IMR-90 (cell line): Measurements from ENCODE around the gene TENT5A. TPM values are rescaled to one million over a fixed set of nuclear protein-coding genes. Genes with fewer than 3 reads are reported as not detected.

ENCODE experiments used
- ATAC-seq: fragments of 200-7000 bp; cut with Tn5 transposase; 2 replicates; pipeline ENCODE4 v1.9.1; 2020; ENCODE audit warnings: low read depth, mild to moderate bottlenecking, moderate library complexity
- BruUV-seq: library from RNA; stranded (reverse); fragments of 400-500 nt; replicated peaks from 2 replicates; lab custom pipeline; 2021; lab: Mats Ljungman, UMichigan
- CTCF ChIA-PET: fragments of 300-600 bp; formaldehyde crosslinking; extraction: SDS; loops from one replicate; lab custom pipeline; 2021; ENCODE audit warnings: antibody characterized with exemption; lab: Yijun Ruan, JAX
- POLR2A ChIA-PET: fragments of 300-600 bp; sonication (Branson Sonifier 250); formaldehyde crosslinking; loops from one replicate; lab custom pipeline; 2022; ENCODE audit warnings: antibody characterized with exemption; ENCODE audit not compliant: unreplicated experiment; lab: Charles Lee
- DNase-seq: peaks from one replicate; pipeline ENCODE4 v3.0.0; 2013
- H2AFZ ChIP-seq: replicated peaks from 2 replicates; pipeline ENCODE3; 2013; ENCODE audit warnings: low read length, mild to moderate bottlenecking; ENCODE audit not compliant: poor library complexity
- H2AK5ac ChIP-seq: 2 replicates; pipeline ENCODE4 v1.6.1; 2013; ENCODE audit warnings: low read depth, low read length, inconsistent platforms
- H2AK9ac ChIP-seq: replicated peaks from 2 replicates; pipeline ENCODE3; 2013; ENCODE audit warnings: mild to moderate bottlenecking, low read depth, low read length, moderate library complexity; ENCODE audit not compliant: poor library complexity
- H2BK120ac ChIP-seq: 2 replicates; pipeline ENCODE4 v1.6.1; 2013; ENCODE audit warnings: low read depth, low read length, inconsistent platforms
- H2BK15ac ChIP-seq: 3 replicates; pipeline ENCODE4 v1.6.1; 2013; ENCODE audit warnings: low read depth, low read length, inconsistent platforms
- H2BK20ac ChIP-seq: 2 replicates; pipeline ENCODE4 v1.6.1; 2013; ENCODE audit warnings: low read depth, mild to moderate bottlenecking, inconsistent platforms, low read length, moderate library complexity
- H2BK5ac ChIP-seq: 2 replicates; pipeline ENCODE4 v1.6.1; 2013; ENCODE audit warnings: mild to moderate bottlenecking, low read depth, low read length, inconsistent platforms; ENCODE audit not compliant: poor library complexity, severe bottlenecking
- H3K14ac ChIP-seq: replicated peaks from 2 replicates; pipeline ENCODE4 v1.6.1; 2013; ENCODE audit warnings: low read depth, low read length, inconsistent platforms
- H3K18ac ChIP-seq: 2 replicates; pipeline ENCODE4 v1.6.1; 2013; ENCODE audit warnings: low read depth, low read length, control low read depth
- H3K23ac ChIP-seq: 2 replicates; pipeline ENCODE4 v1.6.1; 2013; ENCODE audit warnings: low read depth, low read length, inconsistent platforms
- H3K27ac ChIP-seq: 2 replicates; pipeline ENCODE4 v1.5.1; 2013; ENCODE audit warnings: mild to moderate bottlenecking, control low read depth, low read length; ENCODE audit not compliant: insufficient read depth
- H3K27me3 ChIP-seq: 2 replicates; pipeline ENCODE4 v1.6.1; 2013; ENCODE audit warnings: low read length; ENCODE audit not compliant: control insufficient read depth, insufficient read depth
- H3K36me3 ChIP-seq: 2 replicates; pipeline ENCODE4 v1.6.1; 2013; ENCODE audit warnings: low read length, mixed read lengths; ENCODE audit not compliant: control insufficient read depth, insufficient read depth
- H3K4ac ChIP-seq: 2 replicates; pipeline ENCODE4 v1.6.1; 2013; ENCODE audit warnings: low read depth, low read length, inconsistent platforms
- H3K4me1 ChIP-seq: 2 replicates; pipeline ENCODE4 v1.6.1; 2013; ENCODE audit warnings: low read length, mixed read lengths; ENCODE audit not compliant: control insufficient read depth, insufficient read depth
- H3K4me2 ChIP-seq: 2 replicates; pipeline ENCODE4 v1.6.1; 2013; ENCODE audit warnings: low read depth, mild to moderate bottlenecking, control low read depth, low read length, moderate library complexity
- H3K4me3 ChIP-seq: 2 replicates; pipeline ENCODE4 v1.5.1; 2013; ENCODE audit warnings: low read depth, mild to moderate bottlenecking, control low read depth, low read length, moderate library complexity; ENCODE audit not compliant: insufficient read depth
- H3K56ac ChIP-seq: 2 replicates; pipeline ENCODE4 v1.6.1; 2013; ENCODE audit warnings: low read length, inconsistent platforms; ENCODE audit not compliant: insufficient read depth; ENCODE audit errors: extremely low read depth
- H3K79me1 ChIP-seq, 2 experiments: 2 replicates each; pipeline ENCODE4 v1.6.1; 2013; ENCODE audit warnings: low read length in 2 of 2, inconsistent platforms in 1 of 2, low read depth in 1 of 2
- H3K9ac ChIP-seq: 2 replicates; pipeline ENCODE4 v1.6.1; 2013; ENCODE audit warnings: low read depth, low read length, control low read depth
- H3K9me1 ChIP-seq: 2 replicates; pipeline ENCODE4 v1.6.1; 2013; ENCODE audit warnings: low read length, inconsistent platforms; ENCODE audit not compliant: insufficient read depth
- H3K9me3 ChIP-seq: 2 replicates; pipeline ENCODE4 v1.6.1; 2013; ENCODE audit warnings: low read length; ENCODE audit not compliant: control insufficient read depth, insufficient read depth
- H4K20me1 ChIP-seq: 2 replicates; pipeline ENCODE4 v1.6.1; 2013; ENCODE audit warnings: low read length, inconsistent platforms; ENCODE audit not compliant: insufficient read depth
- H4K5ac ChIP-seq: 2 replicates; pipeline ENCODE4 v1.6.1; 2013; ENCODE audit warnings: mild to moderate bottlenecking, low read depth, low read length, control low read depth
- H4K8ac ChIP-seq, 2 experiments: 2 replicates each; pipeline ENCODE4 v1.6.1; 2013; ENCODE audit warnings: low read depth in 2 of 2, low read length in 2 of 2, control low read depth in 1 of 2, inconsistent platforms in 1 of 2
- H4K91ac ChIP-seq: 2 replicates; pipeline ENCODE4 v1.6.1; 2013; ENCODE audit warnings: low read depth, low read length, inconsistent platforms; ENCODE audit not compliant: insufficient read depth
- BHLHE40 ChIP-seq: fragments of 150-350 bp; IDR thresholded peaks from 2 replicates; pipeline ENCODE4 v1.6.1; 2016; ENCODE audit warnings: mild to moderate bottlenecking, low read depth, low read length
- MAZ ChIP-seq: IDR thresholded peaks from 2 replicates; pipeline ENCODE4 v1.6.1; 2012; ENCODE audit warnings: low read depth, mild to moderate bottlenecking, low read length, improper control_type of control experiment, moderate library complexity, borderline replicate concordance
- POLR2A ChIP-seq: IDR thresholded peaks from 2 replicates; pipeline ENCODE4 v1.6.1; 2012; ENCODE audit warnings: mild to moderate bottlenecking, low read depth, low read length
- RCOR1 ChIP-seq: IDR thresholded peaks from 2 replicates; pipeline ENCODE4 v1.6.1; 2012; ENCODE audit warnings: mild to moderate bottlenecking, low read length, improper control_type of control experiment; ENCODE audit not compliant: insufficient replicate concordance
- SMC3 ChIP-seq: fragments of 150-350 bp; IDR thresholded peaks from 2 replicates; pipeline ENCODE4 v1.6.1; 2016; ENCODE audit warnings: low read depth, mild to moderate bottlenecking, antibody characterized with exemption, low read length, moderate library complexity
- WGBS, 2 experiments: methylation state at CpG; one replicate each; pipeline versions ENCODE4 v1.1.5 to v1.1.7; 2013; ENCODE audit warnings: missing lambda C conversion rate in 2 of 2; ENCODE audit not compliant: insufficient read length in 1 of 2; ENCODE audit errors: extremely low coverage in 2 of 2; 5-methylcytosine and 5-hydroxymethylcytosine counted together
- dilution Hi-C: fragments of 300-500 bp; cut with HindIII; formaldehyde crosslinking; loops from one replicate; pipeline ENCODE4 v1.14.3; 2018; ENCODE audit warnings: low sequenced_read_pairs; ENCODE audit not compliant: unreplicated experiment
- in situ Hi-C: fragments of 300-500 bp; cut with MboI; formaldehyde crosslinking; loops from 3 replicates; pipeline ENCODE4 v1.14.3; 2019; ENCODE audit warnings: low sequenced_read_pairs, inconsistent platforms, mixed read lengths
- intact Hi-C: fragments of 100-400 bp; cut with micrococcal nuclease; formaldehyde crosslinking; loops from 2 replicates; pipeline ENCODE4 v1.10.0; 2022
- polyA plus RNA-seq, 3 experiments: library from polyadenylated mRNA; depleted of rRNA; stranded (reverse); fragments of >200 nt; gene quantifications; 2 replicates each; pipeline ENCODE4 v1.2.3, GENCODE V29; 2012; ENCODE audit warnings: low replicate concordance in 1 of 3
- total RNA-seq: library from RNA; depleted of rRNA; stranded (reverse); fragments of >200 nt; gene quantifications from 2 replicates; pipeline ENCODE4 v1.2.3, GENCODE V29; 2012

TENT5A gene
- total and polyA plus RNA-seq, 2 of the 4 experiments (the other 2 are of a cell fraction), result 3.5 to 10.8 TPM

DNA sequence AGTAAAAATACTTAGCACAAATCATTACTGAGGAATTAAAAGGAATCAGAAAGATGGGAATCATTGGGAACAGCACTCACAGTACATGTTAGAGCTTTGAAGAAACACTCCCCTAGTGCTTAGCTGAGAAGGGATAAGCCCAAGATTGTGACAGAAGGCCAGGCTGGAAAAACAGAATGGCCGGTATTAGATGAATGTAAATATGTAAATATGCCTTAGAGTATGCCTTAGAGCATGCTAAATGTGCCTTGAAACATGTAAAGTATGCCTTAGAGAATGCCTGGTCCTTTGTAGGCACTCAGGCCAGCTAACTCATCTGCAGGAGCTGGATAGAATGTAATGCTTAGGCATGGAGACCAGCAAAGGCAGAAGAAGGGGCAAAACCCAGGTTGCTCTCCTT is 10.6 kb upstream of the TENT5A start:
- POLR2A ChIA-PET, result no interaction called here

More for the DNA sequence above, 10.6 kb upstream of the TENT5A start:
- CTCF ChIA-PET, result no interaction called here
- Histone ChIP-seq H3K4ac (peak overlapping the region; percentile 1; the same call in 1 of the 2 replicates), H3K23ac (no peak overlapping the region; the same call in 1 of the 2 replicates), H2BK15ac (no peak overlapping the region), H3K4me3 (no peak overlapping the region), H3K36me3 (no peaks in the 10 kb centered on the region), H4K20me1 (no peaks in the 10 kb centered on the region), H3K9me3 (no peaks in the 10 kb centered on the region), H4K5ac (no peak overlapping the region), H2AK5ac (no peak overlapping the region; the same call in 1 of the 2 replicates), H4K8ac (no peak overlapping the region), H3K27ac (no peak overlapping the region), H3K4me2 (no peak overlapping the region), H3K56ac (no peak overlapping the region), H3K9me1 (peaks cover 4% of the 10 kb centered on the region; the same call in 1 of the 2 replicates), H2BK5ac (peak overlapping the region; percentile 37), H2BK120ac (peak overlapping the region; percentile 3; the same call in 1 of the 2 replicates), H3K9ac (no peak overlapping the region), H3K18ac (no peak overlapping the region), H3K27me3 (no peaks in the 10 kb centered on the region), H4K91ac (no peak overlapping the region), H3K4me1 (peaks cover 16% of the 10 kb centered on the region), H2AFZ (no peak overlapping the region), H3K79me1 (no peaks in the 10 kb centered on the region), H3K14ac (0 out of 2 replicates have a peak overlapping the region, but pooled peaks have one; percentile 51), H2AK9ac (no peak overlapping the region), H2BK20ac (peak overlapping the region; percentile 47)
- WGBS, 2 experiments, result 60% methylated on average over 1 of the region's 1 CpG; no CpG with 5 or more reads in 1 of the 2 experiments
- dilution Hi-C loops, result no loop called here
- no TSS peak for BruUV-seq
- in situ Hi-C loops, result loop anchor here (25.0 kb wide), 1 partner anchor 1626 kb away; no protein-coding TSS in a partner anchor
- no peak for DNase-seq
- TF ChIP-seq MAZ, result no peak
- TF ChIP-seq BHLHE40, result no peak
- TF ChIP-seq RCOR1, result no peak
- no peak for TF ChIP-seq POLR2A
- no peak for TF ChIP-seq SMC3
- peak; percentile 35 for ATAC-seq
- intact Hi-C loops, result loop anchor here (10.0 kb wide), 1 partner anchor 132 kb away; no protein-coding TSS in a partner anchor
